22Rv1 (cell line): Measurements from ENCODE around the gene TGFB1.

ENCODE experiments used
- H3K27ac ChIP-seq: fragments of 450-650 bp; 2 replicates; pipeline ENCODE4 v1.5.1; 2017
- CTCF ChIP-seq: fragments of 450-650 bp; IDR thresholded peaks from 2 replicates; pipeline ENCODE4 v1.5.1; 2017; ENCODE audit warnings: mild to moderate bottlenecking
- ZFX ChIP-seq: fragments of 450-650 bp; IDR thresholded peaks from 2 replicates; pipeline ENCODE4 v1.6.1; 2017; ENCODE audit warnings: antibody characterized with exemption, borderline replicate concordance

Gene TGFB1

GRCh38 chr19:41304706-41305483, 48.8 kb downstream of the TGFB1 start:
- TF ChIP-seq ZFX (no peak), CTCF (no peak)
- no peak overlapping the region for H3K27ac ChIP-seq

- no peak overlapping the region for H3K27ac ChIP-seq
- TF ChIP-seq CTCF: no peak
- TF ChIP-seq ZFX: no peak
Observed at GRCh38 chr19:41303954-41304353, 49.8 kb downstream of the TGFB1 start.

GRCh38 chr19:41302624-41303351, 50.9 kb downstream of the TGFB1 start:
- TF ChIP-seq ZFX: no peak
- no peak for TF ChIP-seq CTCF
- no peak overlapping the region for H3K27ac ChIP-seq

- no peak for TF ChIP-seq CTCF
- TF ChIP-seq ZFX: no peak
- H3K27ac ChIP-seq: no peak overlapping the region
Observed at GRCh38 chr19:41300555-41300954, 53.2 kb downstream of the TGFB1 start.

GRCh38 chr19:41299755-41300089, 54.0 kb downstream of the TGFB1 start:
- H3K27ac ChIP-seq: no peak overlapping the region
- no peak for TF ChIP-seq ZFX
- TF ChIP-seq CTCF: no peak

GRCh38 chr19:41299046-41299754, 54.5 kb downstream of the TGFB1 start:
- TF ChIP-seq CTCF (no peak), ZFX (no peak)
- no peak overlapping the region for H3K27ac ChIP-seq

- no peak for TF ChIP-seq CTCF
- TF ChIP-seq ZFX: no peak
- no peak overlapping the region for H3K27ac ChIP-seq
Observed at GRCh38 chr19:41298348-41298964, 55.3 kb downstream of the TGFB1 start.
